Measurements from ENCODE around the gene TIMM50. TPM values are rescaled to one million over a fixed set of nuclear protein-coding genes. Genes with fewer than 3 reads are reported as not detected.

Gene TIMM50
- polyA plus RNA-seq, 1 of the 3 experiments (the other 2 are of a cell fraction), result 98.1 TPM

- ChIA-PET POLR2A (interaction anchor here (1.3 kb wide), 1 partner anchor 72 kb away, joined by 6 read pairs; the partner anchor contains the start of gene RPS16), CTCF (interaction anchor here (0.9 to 3.0 kb wide), 3 partner anchors 8 to 25 kb away, joined by 3 to 19 read pairs (median 3); partner anchors contain the start of genes EID2B and SELENOV)
- TF ChIP-seq RFX5 (IDR thresholded peaks at IDR 0.05; ENCODE audit: low read length) (no peak), GATA2 (CRISPR knock-in tag; IDR thresholded peaks at IDR 0.05) (no peak; the same call in 1 of the 2 replicates), GABPA (IDR thresholded peaks at IDR 0.05; ENCODE audit: low read depth) (no peak), MAX (IDR thresholded peaks at IDR 0.05; ENCODE audit: low read depth) (no peak), RXRA (IDR thresholded peaks at IDR 0.05; ENCODE audit: borderline replicate concordance, low read depth) (no peak), EZH2phosphoT487 (IDR thresholded peaks at IDR 0.05; ENCODE audit: borderline replicate concordance, low read depth) (no peak)
Measured at GRCh38 chr19:39507715-39508364, 27.2 kb downstream of the TIMM50 start.

GRCh38 chr19:39508629-39509028 is 28.0 kb downstream of the TIMM50 start:
- Histone ChIP-seq H3K9me2 (no peaks in the 10 kb centered on the region), H3K79me2 (ENCODE audit: insufficient read depth) (no peaks in the 10 kb centered on the region), H3F3A (replicated peaks; ENCODE audit: insufficient read depth) (no peaks in the 10 kb centered on the region), H2AFZ (ENCODE audit: low read depth) (no peak overlapping the region), H3K9me3 (no peaks in the 10 kb centered on the region), H3K4me1 (ENCODE audit: control insufficient read depth in 1 of 2, insufficient read depth in 2 of 2, low read depth in 1 of 2, low read length in 1 of 2) (peaks cover 0 to 5% of the 10 kb centered on the region in 2 experiments; a peak in 1 of 4 replicates), H3K27me3 (ENCODE audit: insufficient read depth) (no peaks in the 10 kb centered on the region), H3K9ac (no peak overlapping the region), H3K4me3 (ENCODE audit: low read depth in 2 of 2, low read length in 1 of 2) (no peak overlapping the region), H3K27ac (ENCODE audit: low read depth in 2 of 2, low read length in 1 of 2) (no peak overlapping the region), H3K4me2 (no peak overlapping the region), H4K20me1 (ENCODE audit: insufficient read depth) (no peaks in the 10 kb centered on the region), H3K36me3 (replicated peaks in 1 of 2; ENCODE audit: control insufficient read depth in 1 of 2, insufficient read depth in 2 of 2, low read length in 1 of 2) (no peaks in the 10 kb centered on the region)
- TF ChIP-seq FOXM1 (IDR thresholded peaks at IDR 0.05; ENCODE audit: low read depth), result no peak
- DNase-seq, result no peak
- POLR2A ChIA-PET, result no interaction called here
- CTCF ChIA-PET, result interaction anchor here (0.7 to 1.9 kb wide), 3 partner anchors 9 to 33 kb away, joined by 3 to 5 read pairs (median 4); partner anchors contain the start of genes DLL3 and EID2B
- 94% methylated on average over 9 of the region's 9 CpGs for WGBS (ENCODE audit: low lambda C conversion rate)

More at GRCh38 chr19:39507715-39508364, 27.2 kb downstream of the TIMM50 start:
- Histone ChIP-seq H3K36me3 (replicated peaks in 1 of 2; ENCODE audit: control insufficient read depth in 1 of 2, insufficient read depth in 2 of 2, low read length in 1 of 2) (no peaks in the 10 kb centered on the region), H3K4me3 (ENCODE audit: low read depth in 2 of 2, low read length in 1 of 2) (peak overlapping the region; percentile 64 to 76), H3K4me2 (peak overlapping the region; percentile 83), H3K9ac (peak overlapping the region; percentile 53), H4K20me1 (ENCODE audit: insufficient read depth) (no peaks in the 10 kb centered on the region), H3K9me2 (no peaks in the 10 kb centered on the region), H3K27ac (ENCODE audit: low read depth in 2 of 2, low read length in 1 of 2) (no peak overlapping the region; a peak in 1 of 4 replicates), H2AFZ (ENCODE audit: low read depth) (peak overlapping the region; percentile 84), H3K4me1 (ENCODE audit: control insufficient read depth in 1 of 2, insufficient read depth in 2 of 2, low read depth in 1 of 2, low read length in 1 of 2) (peaks cover 0 to 5% of the 10 kb centered on the region in 2 experiments; a peak in 1 of 4 replicates), H3F3A (replicated peaks; ENCODE audit: insufficient read depth) (no peaks in the 10 kb centered on the region), H3K27me3 (ENCODE audit: insufficient read depth) (no peaks in the 10 kb centered on the region), H3K9me3 (no peaks in the 10 kb centered on the region), H3K79me2 (ENCODE audit: insufficient read depth) (no peaks in the 10 kb centered on the region)
- WGBS (ENCODE audit: low lambda C conversion rate), result 48% methylated on average over 24 of the region's 24 CpGs
- DNase-seq, result no peak

GRCh38 chr19:39509233-39509632 is 28.6 kb downstream of the TIMM50 start:
- ChIA-PET CTCF (interaction anchor here (0.7 to 1.9 kb wide), 3 partner anchors 10 to 34 kb away, joined by 3 to 5 read pairs (median 4); partner anchors contain the start of genes DLL3 and EID2B), POLR2A (no interaction called here)
- no peaks in the 10 kb centered on the region for H4K20me1 ChIP-seq (ENCODE audit: insufficient read depth)
- no peaks in the 10 kb centered on the region for H3K36me3 ChIP-seq (replicated peaks in 1 of 2; ENCODE audit: control insufficient read depth in 1 of 2, insufficient read depth in 2 of 2, low read length in 1 of 2)
- H3K9ac ChIP-seq, result no peak overlapping the region
- no peak overlapping the region for H3K4me2 ChIP-seq
- no peak for DNase-seq
- H3K4me1 ChIP-seq (ENCODE audit: control insufficient read depth in 1 of 2, insufficient read depth in 2 of 2, low read depth in 1 of 2, low read length in 1 of 2), result peaks cover 0 to 5% of the 10 kb centered on the region in 2 experiments; a peak in 1 of 4 replicates
- peaks cover 5% of the 10 kb centered on the region; the same call in 1 of the 2 replicates for H3K27me3 ChIP-seq (ENCODE audit: insufficient read depth)
- no peak overlapping the region for H3K4me3 ChIP-seq (ENCODE audit: low read depth in 2 of 2, low read length in 1 of 2)
- no peaks in the 10 kb centered on the region for H3K9me2 ChIP-seq
- no peaks in the 10 kb centered on the region for H3K79me2 ChIP-seq (ENCODE audit: insufficient read depth)
- TF ChIP-seq EP300 (IDR thresholded peaks at IDR 0.05; ENCODE audit: borderline replicate concordance in 1 of 2, low read depth in 1 of 2, low read length in 1 of 2) (no peak), TEAD4 (IDR thresholded peaks at IDR 0.05; ENCODE audit: borderline replicate concordance, insufficient read depth) (no peak), MXI1 (IDR thresholded peaks at IDR 0.05; ENCODE audit: low read depth, low read length) (no peak), GATA2 (CRISPR knock-in tag; IDR thresholded peaks at IDR 0.05) (no peak)
- WGBS (ENCODE audit: low lambda C conversion rate), result 88% methylated on average over 2 of the region's 2 CpGs
- no peaks in the 10 kb centered on the region for H3K9me3 ChIP-seq
- no peaks in the 10 kb centered on the region for H3F3A ChIP-seq (replicated peaks; ENCODE audit: insufficient read depth)
- no peak overlapping the region for H3K27ac ChIP-seq (ENCODE audit: low read depth in 2 of 2, low read length in 1 of 2)
- no peak overlapping the region for H2AFZ ChIP-seq (ENCODE audit: low read depth)
